Ramos (cell line): ENCODE measurements around the gene TNK2.
"Not testable (repeated sequence)": the region's sequence is repeated elsewhere in the genome, so short reads cannot be mapped to it uniquely, and the experiment has no call there.

Experiments used
- in situ Hi-C: fragments of 300-500 bp; cut with MboI; formaldehyde crosslinking; loops from one replicate; pipeline ENCODE4 v1.14.3; 2022; ENCODE audit warnings: low sequenced_read_pairs; ENCODE audit not compliant: unreplicated experiment

Gene TNK2

DNA sequence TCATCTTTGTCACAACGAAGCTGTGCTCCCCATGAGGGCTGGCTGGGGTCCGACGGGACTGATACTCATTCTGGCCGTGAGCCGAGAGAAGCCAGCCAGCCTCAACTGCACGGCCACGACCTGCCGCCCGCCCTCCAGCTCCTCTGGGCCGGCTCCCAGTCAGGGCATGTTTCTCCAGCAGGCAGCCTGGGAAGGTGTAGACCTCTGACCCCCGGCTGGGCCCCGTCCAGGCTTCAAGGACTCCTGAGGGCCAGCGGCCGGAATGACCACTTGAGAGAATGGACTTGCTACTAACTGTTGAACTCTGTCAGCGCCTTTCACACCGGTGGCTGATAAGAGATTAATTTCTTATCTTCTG is 78.5 kb downstream of the TNK2 start:
- in situ Hi-C loops = loop anchor here (25.0 kb wide), 1 partner anchor 193 kb away; no protein-coding TSS in a partner anchor

DNA sequence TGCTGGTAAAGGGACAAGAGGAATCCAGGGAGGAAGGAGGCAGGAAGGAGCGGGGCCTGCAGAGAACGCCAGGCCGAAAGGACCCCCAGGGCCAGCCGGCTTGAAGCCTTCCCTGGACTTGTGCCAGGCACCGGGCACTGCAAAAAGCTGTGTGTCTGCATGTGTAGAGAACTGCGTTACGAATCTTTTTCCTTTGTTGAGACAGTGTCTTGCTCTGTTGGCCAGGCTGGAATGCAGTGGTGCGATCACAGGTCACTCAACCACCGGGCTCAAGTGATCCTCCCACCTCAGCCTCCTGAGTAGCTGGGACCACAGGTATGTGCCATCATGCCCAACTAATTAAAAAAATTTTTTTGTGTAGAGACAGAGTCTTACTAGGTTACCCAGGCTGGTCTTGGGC is 79.6 kb downstream of the TNK2 start:
- in situ Hi-C loops = loop anchor here (25.0 kb wide), 1 partner anchor 191 kb away; no protein-coding TSS in a partner anchor

DNA sequence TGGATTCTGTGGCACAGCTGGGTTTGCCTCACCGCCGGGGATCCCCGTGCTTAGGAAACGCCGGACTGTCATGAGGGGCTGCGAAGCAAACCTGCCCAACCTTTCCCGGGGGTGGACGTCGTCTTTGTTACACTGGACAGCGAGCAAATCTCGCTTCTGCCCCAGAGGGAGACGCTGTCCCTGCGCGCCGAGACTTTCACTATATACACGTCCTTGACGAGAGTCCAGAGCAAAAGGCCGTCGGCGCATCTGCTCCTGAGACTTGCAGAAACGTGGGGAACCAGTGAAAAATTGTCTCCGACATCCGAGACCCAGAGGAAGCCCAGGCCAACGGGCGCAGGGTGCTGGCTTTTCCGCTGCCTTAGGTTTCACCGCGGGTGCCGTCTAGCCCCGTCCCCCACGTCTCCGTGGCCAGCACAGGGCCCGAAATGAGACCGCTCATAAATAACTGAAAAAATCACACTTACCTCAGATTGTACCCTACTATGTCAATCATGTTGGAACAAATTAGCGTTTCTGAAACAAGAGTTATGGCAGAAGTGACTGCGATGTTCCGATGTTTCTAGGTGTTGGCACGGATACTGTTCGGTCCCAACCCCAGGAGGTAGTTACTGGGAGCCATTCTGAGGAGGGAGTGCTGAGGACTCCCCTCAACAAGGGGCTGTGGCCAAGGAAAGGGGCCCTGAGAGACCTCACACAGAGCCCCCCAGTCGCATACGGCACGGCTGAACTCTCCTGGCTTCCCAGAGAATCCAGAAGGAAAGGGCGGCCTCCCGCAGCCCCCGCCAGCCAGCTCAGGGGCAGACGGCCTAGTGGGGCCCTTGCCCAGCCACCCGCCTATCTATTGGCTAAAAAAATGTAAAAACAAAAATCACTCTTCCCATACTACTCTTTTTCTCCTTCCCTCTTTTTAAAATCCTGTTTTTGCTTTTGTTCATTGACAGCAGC is 82.2 kb downstream of the TNK2 start:
- in situ Hi-C loops = loop anchor here (25.0 kb wide), 1 partner anchor 189 kb away; no protein-coding TSS in a partner anchor

DNA sequence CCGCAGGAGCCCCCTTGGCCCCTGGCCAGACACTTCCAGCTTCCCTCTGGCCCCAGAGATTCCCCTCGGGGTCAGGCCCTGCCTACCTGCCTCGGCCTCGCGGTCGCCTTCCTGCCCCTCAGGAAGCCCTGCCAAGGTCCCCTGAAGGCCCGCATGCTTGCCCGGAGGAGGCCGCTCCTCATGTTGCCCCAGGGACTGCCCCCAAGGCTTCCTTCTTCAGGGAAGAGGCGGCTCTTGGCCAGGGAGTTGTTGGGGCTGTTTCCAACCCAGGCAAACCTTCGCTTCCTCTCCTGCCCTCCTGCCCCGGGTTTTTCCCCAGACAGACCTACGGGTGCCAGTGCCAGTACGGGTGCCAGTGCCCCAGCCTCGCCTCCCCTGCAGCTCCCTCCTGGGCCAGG is 83.2 kb downstream of the TNK2 start:
- in situ Hi-C loops = loop anchor here (25.0 kb wide), 1 partner anchor 188 kb away; no protein-coding TSS in a partner anchor

DNA sequence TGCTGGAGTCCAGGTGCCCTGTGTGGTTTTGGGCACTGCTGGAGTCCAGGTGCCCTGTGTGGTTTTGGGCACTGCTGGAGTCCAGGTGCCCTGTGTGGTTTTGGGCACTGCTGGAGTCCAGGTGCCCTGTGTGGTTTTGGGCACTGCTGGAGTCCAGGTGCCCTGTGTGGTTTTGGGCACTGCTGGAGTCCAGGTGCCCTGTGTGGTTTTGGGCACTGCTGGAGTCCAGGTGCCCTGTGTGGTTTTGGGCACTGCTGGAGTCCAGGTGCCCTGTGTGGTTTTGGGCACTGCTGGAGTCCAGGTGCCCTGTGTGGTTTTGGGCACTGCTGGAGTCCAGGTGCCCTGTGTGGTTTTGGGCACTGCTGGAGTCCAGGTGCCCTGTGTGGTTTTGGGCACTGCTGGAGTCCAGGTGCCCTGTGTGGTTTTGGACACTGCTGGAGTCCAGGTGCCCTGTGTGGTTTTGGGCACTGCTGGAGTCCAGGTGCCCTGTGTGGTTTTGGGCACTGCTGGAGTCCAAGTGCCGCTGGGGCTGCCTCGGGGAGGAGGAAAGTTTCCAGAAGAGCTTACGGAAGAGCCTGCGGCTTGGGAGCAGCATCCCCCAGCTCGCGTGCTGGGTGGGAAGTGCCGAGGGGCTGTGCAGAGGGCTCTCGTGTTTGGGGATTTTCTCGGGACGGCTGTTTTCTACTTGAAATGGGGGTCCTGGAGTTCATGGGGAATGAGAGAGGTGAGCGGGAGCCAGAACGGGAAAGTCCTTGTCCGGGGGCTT is 83.7 kb downstream of the TNK2 start:
- in situ Hi-C loops = loop anchor here (25.0 kb wide), 1 partner anchor 187 kb away; no protein-coding TSS in a partner anchor

DNA sequence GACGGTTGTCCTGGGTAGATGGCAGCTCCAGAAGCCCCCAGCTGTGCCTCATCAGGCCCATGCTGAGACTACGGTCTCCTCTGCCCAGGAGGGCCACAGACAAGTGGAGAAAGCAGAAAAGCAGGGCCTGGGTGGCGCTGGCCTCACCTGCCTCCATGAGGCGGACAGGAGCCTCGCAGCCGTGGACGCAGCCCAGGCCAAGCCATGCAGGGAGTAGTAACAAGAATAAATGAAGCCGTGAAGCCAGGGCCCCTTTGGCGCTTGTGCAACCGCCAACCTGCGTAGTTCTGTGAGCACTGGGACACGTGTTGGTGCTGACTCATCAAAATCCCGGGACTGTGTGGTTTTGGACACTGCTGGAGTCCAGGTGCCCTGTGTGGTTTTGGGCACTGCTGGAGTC is 84.4 kb downstream of the TNK2 start:
- in situ Hi-C loops = no loop called here

DNA sequence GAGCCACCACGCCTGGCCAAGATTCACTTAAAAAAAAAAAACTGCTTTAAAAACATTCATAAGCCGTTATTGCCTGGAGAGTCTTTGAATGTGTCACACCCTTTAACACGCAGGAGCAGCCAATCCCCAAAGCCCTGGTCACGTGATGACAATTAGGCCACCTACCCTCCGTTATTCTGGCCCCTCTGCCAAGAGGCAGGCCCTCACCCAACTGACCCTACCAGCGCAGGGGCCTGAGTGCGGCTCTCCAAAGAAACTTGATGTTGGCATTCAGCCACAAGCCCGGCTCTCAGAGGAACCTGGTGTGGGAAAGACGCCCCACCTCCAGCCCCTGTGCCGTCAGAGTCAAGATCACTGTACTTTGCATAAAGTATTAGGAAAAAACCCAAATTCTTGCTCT is 85.1 kb downstream of the TNK2 start:
- in situ Hi-C loops = no loop called here

DNA sequence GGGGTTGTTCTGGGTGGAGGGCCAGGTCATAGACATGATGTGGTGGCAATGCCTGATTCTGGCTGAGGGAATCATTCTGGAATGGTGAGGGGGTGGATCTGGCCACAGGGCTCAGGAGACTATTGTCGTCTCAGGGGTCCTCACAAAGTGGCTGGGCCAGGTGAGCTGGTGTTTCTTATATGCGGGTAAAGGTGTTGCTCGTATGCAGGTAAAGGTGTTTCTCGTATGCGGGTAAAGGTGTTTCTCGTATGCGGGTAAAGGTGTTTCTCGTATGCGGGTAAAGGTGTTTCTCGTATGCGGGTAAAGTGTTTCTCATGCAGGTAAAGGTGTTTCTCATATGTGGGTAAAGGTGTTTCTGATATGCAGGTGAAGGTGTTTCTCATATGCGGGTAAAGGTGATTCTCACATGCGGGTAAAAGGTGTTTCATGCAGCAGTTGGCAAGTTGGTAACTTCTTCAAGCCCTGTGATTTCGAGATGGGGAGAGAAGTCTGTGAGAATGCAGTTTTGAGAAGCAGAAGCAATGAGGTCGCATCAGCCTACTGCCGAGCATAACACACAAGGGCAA is 86.1 kb downstream of the TNK2 start:
- in situ Hi-C loops = no loop called here

DNA sequence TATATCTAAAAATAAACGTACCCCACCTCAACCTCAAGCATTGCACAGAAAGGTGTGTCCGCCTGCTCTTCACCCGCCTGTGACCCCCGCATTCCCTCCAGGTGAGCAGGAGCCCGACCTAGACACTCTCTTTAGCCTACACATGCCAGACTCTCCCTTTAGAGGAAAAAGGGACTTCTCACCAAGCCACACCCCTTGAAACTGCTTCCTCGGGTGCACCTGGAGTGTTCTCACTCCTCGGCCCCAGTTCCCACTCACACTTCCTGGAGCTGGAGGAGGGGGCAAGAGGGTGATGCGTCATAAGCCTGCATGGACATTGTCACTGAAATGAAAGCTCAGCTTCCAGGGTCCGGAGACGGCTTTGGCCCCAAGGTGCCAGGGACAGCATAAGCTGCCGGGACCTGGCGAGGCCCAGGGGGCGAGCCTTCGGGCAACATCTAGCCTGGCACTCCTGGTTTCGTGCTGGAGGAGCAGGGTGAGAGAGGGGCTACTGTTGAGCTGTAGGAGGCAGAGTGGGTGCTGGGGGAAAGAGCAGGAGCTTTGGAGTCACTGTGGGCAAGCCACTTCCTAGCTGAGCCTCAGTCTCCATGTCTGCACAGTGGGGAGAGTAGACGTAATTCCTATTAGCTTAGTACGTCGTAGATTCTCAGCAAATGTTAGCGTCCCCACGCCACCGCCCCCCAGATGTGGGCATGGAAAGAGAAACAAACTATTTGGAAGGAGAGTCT is 86.8 kb downstream of the TNK2 start:
- in situ Hi-C loops = no loop called here

DNA sequence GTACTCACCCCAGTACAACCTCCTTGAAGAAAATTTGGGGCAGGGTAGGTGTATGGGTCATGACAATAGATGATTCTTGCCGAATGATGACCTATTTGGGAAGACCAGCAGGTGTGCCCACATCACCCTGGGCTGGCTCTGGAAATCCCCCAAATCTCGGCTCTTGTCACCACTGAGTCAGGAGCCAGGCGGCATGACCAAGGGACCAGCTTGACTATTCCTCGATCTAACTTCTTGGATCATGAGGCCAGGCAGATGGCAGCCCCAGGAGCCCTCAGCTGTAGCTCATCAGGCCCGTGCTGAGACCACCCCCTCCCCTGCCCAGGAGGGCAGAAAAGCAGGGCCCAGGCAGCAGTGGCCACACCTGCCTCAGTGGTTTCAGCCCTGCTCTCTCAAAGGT is 87.5 kb downstream of the TNK2 start:
- in situ Hi-C loops = no loop called here

DNA sequence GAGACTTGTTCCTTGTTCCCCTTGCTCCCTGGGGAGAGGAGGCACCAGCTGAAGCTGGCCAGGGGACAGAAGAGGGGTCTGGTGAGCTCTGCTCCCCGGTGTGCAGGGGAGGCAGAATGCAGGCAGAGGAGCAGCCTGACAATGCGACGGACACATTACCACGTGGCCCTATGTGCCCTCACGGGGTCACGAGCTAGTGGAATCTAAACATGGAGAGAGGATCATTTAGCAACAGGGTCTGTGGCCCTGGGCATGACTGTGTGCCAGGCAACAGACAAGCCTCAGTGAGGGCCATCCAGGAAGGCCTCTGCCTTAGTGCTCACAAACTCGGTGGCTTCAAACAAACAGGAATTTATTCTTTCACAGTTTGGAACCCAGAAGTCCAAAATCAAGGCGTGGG is 88.2 kb downstream of the TNK2 start:
- in situ Hi-C loops = no loop called here

DNA sequence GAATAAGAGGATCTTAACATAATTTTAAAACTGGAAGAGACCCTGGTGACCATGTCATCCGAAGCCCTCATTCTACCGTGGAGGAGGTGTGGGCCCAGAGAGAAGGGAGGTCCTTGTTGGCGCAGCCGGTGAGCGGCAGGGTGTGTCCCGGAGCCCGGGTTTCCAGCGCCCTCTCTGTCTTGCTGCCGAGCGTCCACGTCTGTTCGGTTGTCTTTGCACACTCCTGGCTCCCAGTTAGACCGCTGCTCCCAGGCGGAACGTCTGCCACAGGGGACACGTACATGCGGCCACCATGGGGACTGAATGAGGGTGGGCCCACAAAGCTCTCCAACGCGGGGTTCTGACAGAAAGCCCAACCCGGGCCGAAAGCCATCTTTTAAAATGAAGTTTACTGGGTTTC is 90.0 kb downstream of the TNK2 start:
- in situ Hi-C loops = no loop called here

DNA sequence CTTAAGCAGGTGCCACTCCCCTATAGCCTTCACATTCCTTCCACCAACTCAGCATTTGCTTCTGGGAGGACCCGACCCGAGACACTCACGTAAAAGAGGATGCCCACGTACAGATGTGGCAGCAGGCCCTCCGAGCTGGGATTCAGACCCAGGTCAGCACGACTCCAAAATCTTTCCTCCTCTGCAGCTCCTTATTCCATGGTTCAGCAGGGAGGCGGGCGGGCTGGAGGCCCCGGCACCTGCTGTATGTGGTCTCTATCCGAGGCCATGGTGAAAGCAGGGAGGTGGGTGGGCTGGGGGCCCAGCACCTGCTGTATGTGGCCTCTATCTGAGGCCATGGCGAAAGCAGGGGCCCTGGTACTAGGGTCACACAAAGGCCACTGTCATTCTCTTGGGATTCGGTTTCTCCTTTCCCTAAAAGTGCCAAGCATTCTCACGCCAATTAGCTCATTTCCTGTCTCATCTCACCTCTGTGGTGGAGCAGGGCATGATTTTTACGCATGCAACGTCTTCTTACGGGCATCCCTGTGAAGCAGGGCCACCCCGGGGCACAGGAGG is 90.7 kb downstream of the TNK2 start:
- in situ Hi-C loops = no loop called here

DNA sequence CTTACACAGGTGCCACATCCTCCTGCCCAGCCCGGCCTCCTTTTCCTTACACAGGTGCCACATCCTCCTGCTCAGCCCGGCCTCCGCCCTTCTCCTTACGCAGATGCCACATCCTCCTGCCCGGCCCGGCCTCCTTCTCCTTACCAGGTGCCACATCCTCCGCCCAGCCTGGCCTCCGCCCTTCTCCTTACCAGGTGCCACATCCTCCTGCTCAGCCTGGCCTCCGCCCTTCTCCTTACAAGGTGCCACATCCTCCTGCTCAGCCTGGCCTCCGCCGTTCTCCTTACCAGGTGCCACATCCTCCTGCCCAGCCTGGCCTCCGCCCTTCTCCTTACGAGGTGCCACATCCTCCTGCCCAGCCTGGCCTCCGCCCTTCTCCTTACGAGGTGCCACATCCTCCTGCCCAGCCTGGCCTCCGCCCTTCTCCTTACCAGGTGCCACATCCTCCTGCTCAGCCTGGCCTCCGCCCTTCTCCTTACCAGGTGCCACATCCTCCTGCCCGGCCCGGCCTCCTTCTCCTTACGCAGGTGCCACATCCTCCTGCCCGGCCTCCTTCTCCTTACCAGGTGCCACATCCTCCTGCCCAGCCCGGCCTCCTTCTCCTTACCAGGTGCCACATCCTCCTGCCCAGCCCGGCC is 92.0 kb downstream of the TNK2 start:
- in situ Hi-C loops = not testable (repeated sequence)

DNA sequence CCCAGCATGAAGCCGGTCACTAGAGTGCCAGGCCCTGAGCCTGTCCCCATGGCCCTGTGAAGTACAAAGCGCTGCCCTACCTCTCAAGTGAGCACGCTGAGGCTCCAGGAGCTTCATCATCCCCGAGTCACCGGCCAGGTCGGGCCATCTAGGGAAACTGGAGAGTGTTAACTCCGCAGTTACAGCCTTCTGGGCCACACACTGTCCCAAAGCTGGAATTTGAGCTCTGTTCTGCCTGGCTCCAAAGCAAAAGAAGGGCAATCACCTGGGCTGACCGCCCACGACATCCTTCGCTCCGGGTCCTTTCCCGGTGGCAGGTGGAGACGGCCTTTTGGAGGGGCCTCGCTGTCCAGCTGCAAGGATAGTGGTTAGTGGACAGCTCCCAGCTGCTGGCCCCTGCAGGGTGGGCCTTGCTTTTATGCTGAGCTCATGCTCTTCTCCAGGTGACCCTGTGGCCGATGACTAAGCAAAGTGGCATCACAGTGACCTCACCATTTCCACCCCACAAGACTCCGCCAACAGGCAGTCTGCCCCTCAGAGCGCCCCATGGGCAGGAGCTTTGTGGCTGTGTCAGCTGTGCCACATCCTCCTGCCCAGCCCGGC is 93.1 kb downstream of the TNK2 start:
- in situ Hi-C loops = no loop called here

DNA sequence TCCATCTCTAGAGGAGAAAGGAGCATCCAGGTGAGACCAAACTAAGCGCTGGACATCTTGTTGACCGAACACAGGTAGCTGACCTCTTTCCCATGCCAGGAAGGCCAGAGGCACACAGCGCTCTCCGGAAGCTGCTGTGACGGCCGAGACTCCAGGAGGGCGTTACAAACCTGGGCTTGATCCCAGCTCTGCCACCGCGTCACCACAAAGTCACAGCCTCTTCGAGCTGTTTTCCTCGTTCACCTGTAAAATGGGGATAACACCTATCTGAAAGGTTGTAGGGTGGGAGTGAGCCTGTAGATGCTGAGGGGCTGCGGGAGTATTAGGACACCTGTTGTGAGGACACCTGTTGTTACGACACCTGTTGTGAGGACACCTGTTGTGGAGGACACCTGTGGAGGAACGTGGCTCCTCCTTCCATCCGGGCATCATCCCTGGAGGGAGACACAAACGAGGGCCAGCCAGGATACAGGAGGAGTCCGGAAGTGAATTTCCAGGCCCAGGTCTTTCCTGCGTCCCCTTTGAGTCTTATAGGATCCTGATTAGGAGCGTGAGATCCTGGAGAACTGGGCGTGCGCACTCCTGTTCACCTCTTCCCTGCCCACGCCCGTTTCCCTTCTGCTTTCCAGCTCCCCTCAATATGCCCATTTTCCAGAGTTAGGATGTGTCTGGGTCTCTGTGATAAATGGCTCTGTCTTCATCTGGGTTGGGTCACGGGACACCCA is 94.3 kb downstream of the TNK2 start:
- in situ Hi-C loops = no loop called here
